PC-9 (cell line): ENCODE results near the gene RNF225. TPM values are rescaled to one million over a fixed set of nuclear protein-coding genes. Genes with fewer than 3 reads are reported as not detected.

Experiments used
- BruUV-seq: library from RNA; stranded (reverse); fragments of 400-500 nt; replicated peaks from 2 replicates; lab custom pipeline; 2021; lab: Mats Ljungman, UMichigan
- CTCF ChIA-PET: fragments of 300-600 bp; sonication (Branson Sonifier 250); formaldehyde crosslinking; loops from one replicate; lab custom pipeline; 2022; ENCODE audit warnings: antibody characterized with exemption; lab: Charles Lee
- POLR2A ChIA-PET: fragments of 300-600 bp; sonication (Branson Sonifier 250); formaldehyde crosslinking; loops from one replicate; lab custom pipeline; 2022; ENCODE audit warnings: antibody characterized with exemption; ENCODE audit not compliant: unreplicated experiment; lab: Charles Lee
- DNase-seq, 2 experiments: peaks; one replicate each; pipeline versions ENCODE4 v3.0.0 to v3.0.0-alpha.2; 2015 to 2022; ENCODE audit warnings: mixed read lengths in 1 of 2
- H2AFZ ChIP-seq: fragments of 200-600 bp; sonication (generic); 2 replicates; pipeline ENCODE4 v1.8.1; 2017; ENCODE audit warnings: antibody characterized with exemption
- H3F3A ChIP-seq: fragments of 200-600 bp; sonication (generic); 2 replicates; pipeline ENCODE4 v1.8.1; 2017; ENCODE audit warnings: antibody characterized with exemption, mild to moderate bottlenecking, low read depth; ENCODE audit not compliant: insufficient read depth
- H3K27ac ChIP-seq: fragments of 200-600 bp; sonication (generic); 2 replicates; pipeline ENCODE4 v1.6.1; 2016; ENCODE audit warnings: mixed run types
- H3K27me3 ChIP-seq: fragments of 200-600 bp; sonication (generic); 2 replicates; pipeline ENCODE4 v1.6.1; 2016; ENCODE audit warnings: low read depth, mixed run types; ENCODE audit not compliant: insufficient read depth
- H3K36me3 ChIP-seq: fragments of 200-600 bp; sonication (generic); 2 replicates; pipeline ENCODE4 v1.6.1; 2016; ENCODE audit warnings: low read depth, mixed run types
- H3K4me1 ChIP-seq: fragments of 200-600 bp; sonication (generic); replicated peaks from 2 replicates; pipeline ENCODE4 v1.6.1; 2016; ENCODE audit warnings: mixed run types; ENCODE audit not compliant: insufficient read depth
- H3K4me2 ChIP-seq: fragments of 200-600 bp; sonication (generic); 2 replicates; pipeline ENCODE4 v1.6.1; 2017; ENCODE audit warnings: mixed run types
- H3K4me3 ChIP-seq: fragments of 200-600 bp; sonication (generic); 2 replicates; pipeline ENCODE4 v1.6.1; 2016; ENCODE audit warnings: mixed run types
- H3K79me2 ChIP-seq: fragments of 200-600 bp; sonication (generic); 2 replicates; pipeline ENCODE4 v1.6.1; 2017; ENCODE audit warnings: low read depth, mixed run types
- H3K9me2 ChIP-seq: fragments of 200-600 bp; sonication (generic); 2 replicates; pipeline ENCODE4 v1.8.1; 2017; ENCODE audit warnings: mild to moderate bottlenecking; ENCODE audit not compliant: insufficient read depth
- H3K9me3 ChIP-seq: fragments of 200-600 bp; sonication (generic); 2 replicates; pipeline ENCODE4 v1.8.1; 2016; ENCODE audit warnings: low read depth; ENCODE audit not compliant: insufficient read depth
- H4K20me1 ChIP-seq: fragments of 200-600 bp; sonication (generic); 2 replicates; pipeline ENCODE4 v1.8.1; 2017; ENCODE audit not compliant: insufficient read depth
- EZH2 ChIP-seq: fragments of 200-600 bp; sonication (generic); IDR thresholded peaks from 2 replicates; pipeline ENCODE4 v1.8.0; 2017; ENCODE audit warnings: antibody characterized with exemption, low read depth
- intact Hi-C: fragments of 100-400 bp; cut with micrococcal nuclease; formaldehyde crosslinking; loops from one replicate; pipeline ENCODE4 v1.10.0; 2022; ENCODE audit not compliant: unreplicated experiment
- total RNA-seq: library from RNA; stranded (reverse); gene quantifications from 2 replicates; pipeline ENCODE4 v1.2.3, GENCODE V29; 2021
- TF ChIP-seq, protein P1 (sequence below): fragments of 200-600 bp; sonication (generic); conservative IDR thresholded peaks from 2 replicates; pipeline ENCODE4 v1.6.1; 2017; ENCODE audit warnings: mixed run types, antibody characterized with exemption, mild to moderate bottlenecking, moderate library complexity

RNF225 gene
- total RNA-seq, 1 experiment from 2014 or later: 0.61 TPM

DNA sequence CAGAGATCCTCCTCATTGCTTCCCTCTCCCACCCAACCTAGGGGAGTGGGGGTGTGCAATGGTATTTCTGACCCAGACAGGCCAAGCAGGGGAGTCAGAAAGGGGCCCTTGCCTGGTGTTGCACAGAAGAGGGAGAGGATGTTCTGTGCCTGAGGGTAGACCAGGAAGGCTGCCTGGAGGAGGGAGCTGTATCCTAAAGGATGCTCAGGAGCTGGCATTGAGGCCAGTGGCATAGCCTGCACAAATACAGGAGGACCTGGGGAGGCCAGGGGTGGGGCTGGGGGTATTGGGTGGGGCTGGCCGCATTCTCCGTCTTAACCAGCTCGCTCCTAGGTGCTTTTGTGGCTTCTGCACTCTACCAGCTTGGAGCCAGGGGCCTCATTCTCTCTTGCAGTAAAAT is 4.4 kb downstream of the RNF225 start:
- no peaks in the 10 kb centered on the region for H3K9me2 ChIP-seq
- no peak overlapping the region for H2AFZ ChIP-seq
- no peaks in the 10 kb centered on the region for H3K9me3 ChIP-seq
- H3K4me1 ChIP-seq: peaks cover 16% of the 10 kb centered on the region
- no TSS peak for BruUV-seq
- CTCF ChIA-PET: no interaction called here
- no peak for DNase-seq
- H3K27ac ChIP-seq: no peak overlapping the region
- no peaks in the 10 kb centered on the region for H4K20me1 ChIP-seq
- TF ChIP-seq EZH2: no peak
- TF ChIP-seq, protein P1, sequence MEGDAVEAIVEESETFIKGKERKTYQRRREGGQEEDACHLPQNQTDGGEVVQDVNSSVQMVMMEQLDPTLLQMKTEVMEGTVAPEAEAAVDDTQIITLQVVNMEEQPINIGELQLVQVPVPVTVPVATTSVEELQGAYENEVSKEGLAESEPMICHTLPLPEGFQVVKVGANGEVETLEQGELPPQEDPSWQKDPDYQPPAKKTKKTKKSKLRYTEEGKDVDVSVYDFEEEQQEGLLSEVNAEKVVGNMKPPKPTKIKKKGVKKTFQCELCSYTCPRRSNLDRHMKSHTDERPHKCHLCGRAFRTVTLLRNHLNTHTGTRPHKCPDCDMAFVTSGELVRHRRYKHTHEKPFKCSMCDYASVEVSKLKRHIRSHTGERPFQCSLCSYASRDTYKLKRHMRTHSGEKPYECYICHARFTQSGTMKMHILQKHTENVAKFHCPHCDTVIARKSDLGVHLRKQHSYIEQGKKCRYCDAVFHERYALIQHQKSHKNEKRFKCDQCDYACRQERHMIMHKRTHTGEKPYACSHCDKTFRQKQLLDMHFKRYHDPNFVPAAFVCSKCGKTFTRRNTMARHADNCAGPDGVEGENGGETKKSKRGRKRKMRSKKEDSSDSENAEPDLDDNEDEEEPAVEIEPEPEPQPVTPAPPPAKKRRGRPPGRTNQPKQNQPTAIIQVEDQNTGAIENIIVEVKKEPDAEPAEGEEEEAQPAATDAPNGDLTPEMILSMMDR: no peak
- no peak overlapping the region for H3K4me2 ChIP-seq
- POLR2A ChIA-PET: no interaction called here
- H3F3A ChIP-seq: peaks cover 11% of the 10 kb centered on the region
- no peaks in the 10 kb centered on the region for H3K36me3 ChIP-seq
- no peaks in the 10 kb centered on the region for H3K27me3 ChIP-seq
- intact Hi-C loops: loop anchor here (2.0 kb wide), 1 partner anchor 119 kb away; the partner anchor contains the start of gene ZBTB45
- H3K4me3 ChIP-seq: no peak overlapping the region
- peaks cover 12% of the 10 kb centered on the region; the same call in 1 of the 2 replicates for H3K79me2 ChIP-seq

DNA sequence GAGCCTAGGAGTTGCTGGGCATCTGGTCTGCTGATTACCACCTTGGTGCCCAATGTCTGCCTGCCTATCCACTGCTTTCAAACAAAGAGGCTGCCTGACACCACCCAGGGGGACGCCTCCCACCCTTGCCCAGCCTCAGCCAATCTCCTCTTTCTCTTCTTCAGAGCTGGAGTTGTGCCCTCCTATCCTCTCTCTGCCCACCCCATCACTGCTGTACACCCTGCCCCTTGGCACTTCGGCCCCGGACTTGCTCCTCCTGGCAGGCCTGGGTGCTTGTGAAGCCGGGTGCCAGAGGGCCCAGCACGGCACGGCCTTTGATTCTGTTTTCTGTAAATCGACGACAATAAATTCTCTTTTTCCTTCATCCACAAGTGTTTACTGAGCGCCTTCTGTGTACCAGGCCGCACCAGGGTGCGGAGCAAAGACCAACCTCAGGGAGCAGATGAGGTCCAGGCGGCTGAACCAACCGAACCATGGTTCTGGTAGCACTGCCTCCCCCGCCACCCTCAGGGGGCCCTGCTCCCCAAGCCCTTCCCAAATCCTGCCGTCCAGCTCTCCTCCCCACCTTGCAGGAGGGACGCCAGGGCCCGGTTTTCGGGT is 5.0 kb downstream of the RNF225 start:
- intact Hi-C loops: loop anchor here (2.0 kb wide), 1 partner anchor 118 kb away; the partner anchor contains the start of gene ZBTB45
- Histone ChIP-seq H3F3A (peaks cover 7% of the 10 kb centered on the region), H4K20me1 (no peaks in the 10 kb centered on the region), H3K27ac (no peak overlapping the region), H3K9me2 (no peaks in the 10 kb centered on the region), H3K4me2 (peak overlapping the region; percentile 57), H3K36me3 (no peaks in the 10 kb centered on the region), H3K9me3 (no peaks in the 10 kb centered on the region), H3K4me1 (peaks cover 11% of the 10 kb centered on the region), H3K4me3 (no peak overlapping the region; the same call in 1 of the 2 replicates), H2AFZ (no peak overlapping the region), H3K79me2 (peaks cover 12% of the 10 kb centered on the region; the same call in 1 of the 2 replicates), H3K27me3 (no peaks in the 10 kb centered on the region)
- BruUV-seq: no TSS peak
- POLR2A ChIA-PET: no interaction called here
- DNase-seq: no peak
- CTCF ChIA-PET: no interaction called here
- TF ChIP-seq, protein P1: no peak
- TF ChIP-seq EZH2: no peak

DNA sequence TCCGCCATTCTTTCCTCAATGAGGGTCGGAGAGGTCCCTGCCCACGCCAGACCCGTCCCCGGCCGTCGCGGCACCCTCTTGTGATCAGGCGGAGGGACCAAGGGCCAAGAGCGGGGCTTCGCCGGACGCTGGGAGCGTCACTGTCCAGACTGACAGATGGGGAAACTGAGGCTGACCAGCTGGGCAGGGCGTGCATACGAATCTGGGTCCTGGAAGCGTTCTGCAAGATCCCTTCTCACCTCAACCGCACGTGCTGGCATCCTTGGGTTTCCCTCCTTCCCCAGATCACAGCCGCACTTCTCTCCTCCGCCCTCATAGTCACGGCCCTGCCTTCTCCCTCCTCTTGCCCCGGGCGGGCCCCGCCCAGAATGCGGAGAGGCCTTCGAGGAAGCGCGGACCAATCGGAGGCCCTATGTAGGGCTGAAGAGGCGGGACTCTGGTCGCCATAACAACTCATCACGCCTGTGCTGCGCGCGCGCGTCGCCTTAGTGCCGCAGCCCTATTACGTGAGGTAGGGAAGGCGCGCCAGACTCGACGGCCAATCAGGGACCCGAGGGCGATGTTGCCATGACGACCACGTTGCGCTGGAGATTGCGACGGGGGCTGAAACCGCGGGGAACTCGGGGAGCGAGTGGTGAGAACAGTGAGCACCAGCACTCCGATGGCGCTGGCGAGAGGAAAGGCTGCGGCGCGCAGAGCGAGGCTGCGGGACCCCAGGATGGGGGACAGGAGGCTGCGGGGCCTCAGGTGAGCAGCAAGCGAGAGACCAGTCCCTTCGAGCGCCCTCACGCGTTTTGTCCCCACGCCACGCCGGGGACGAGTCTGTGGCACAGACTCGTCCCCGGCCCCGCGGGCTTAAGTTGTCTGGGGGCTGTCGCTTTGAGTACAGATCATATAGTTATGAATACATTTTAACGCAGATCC is 5.7 kb downstream of the RNF225 start:
- ChIA-PET CTCF (no interaction called here), POLR2A (no interaction called here)
- intact Hi-C loops: loop anchor here (1.0 to 2.0 kb wide), 2 partner anchors 20 to 118 kb away; partner anchors contain the start of genes ZBTB45 and ZNF837

More for the DNA sequence above, 5.7 kb downstream of the RNF225 start:
- TF ChIP-seq, protein P1: no peak
- TF ChIP-seq EZH2: no peak
- H3K9me3 ChIP-seq: no peaks in the 10 kb centered on the region
- no peaks in the 10 kb centered on the region for H3F3A ChIP-seq
- H3K4me3 ChIP-seq: peak overlapping the region; percentile 72
- H3K4me2 ChIP-seq: peak overlapping the region; percentile 83
- H2AFZ ChIP-seq: peak overlapping the region; percentile 80
- DNase-seq: peak; percentile 94 to 98
- no peaks in the 10 kb centered on the region for H4K20me1 ChIP-seq
- peaks cover 5% of the 10 kb centered on the region for H3K4me1 ChIP-seq
- no peaks in the 10 kb centered on the region for H3K9me2 ChIP-seq
- no peaks in the 10 kb centered on the region for H3K36me3 ChIP-seq
- no TSS peak for BruUV-seq
- H3K79me2 ChIP-seq: peaks cover 12% of the 10 kb centered on the region; the same call in 1 of the 2 replicates
- H3K27ac ChIP-seq: no peak overlapping the region
- H3K27me3 ChIP-seq: no peaks in the 10 kb centered on the region
